Measurements from ENCODE around the gene ZBED6.
A peak's percentile ranks its signal among the peaks of the same experiment; 100 is the strongest.

Gene ZBED6

DNA sequence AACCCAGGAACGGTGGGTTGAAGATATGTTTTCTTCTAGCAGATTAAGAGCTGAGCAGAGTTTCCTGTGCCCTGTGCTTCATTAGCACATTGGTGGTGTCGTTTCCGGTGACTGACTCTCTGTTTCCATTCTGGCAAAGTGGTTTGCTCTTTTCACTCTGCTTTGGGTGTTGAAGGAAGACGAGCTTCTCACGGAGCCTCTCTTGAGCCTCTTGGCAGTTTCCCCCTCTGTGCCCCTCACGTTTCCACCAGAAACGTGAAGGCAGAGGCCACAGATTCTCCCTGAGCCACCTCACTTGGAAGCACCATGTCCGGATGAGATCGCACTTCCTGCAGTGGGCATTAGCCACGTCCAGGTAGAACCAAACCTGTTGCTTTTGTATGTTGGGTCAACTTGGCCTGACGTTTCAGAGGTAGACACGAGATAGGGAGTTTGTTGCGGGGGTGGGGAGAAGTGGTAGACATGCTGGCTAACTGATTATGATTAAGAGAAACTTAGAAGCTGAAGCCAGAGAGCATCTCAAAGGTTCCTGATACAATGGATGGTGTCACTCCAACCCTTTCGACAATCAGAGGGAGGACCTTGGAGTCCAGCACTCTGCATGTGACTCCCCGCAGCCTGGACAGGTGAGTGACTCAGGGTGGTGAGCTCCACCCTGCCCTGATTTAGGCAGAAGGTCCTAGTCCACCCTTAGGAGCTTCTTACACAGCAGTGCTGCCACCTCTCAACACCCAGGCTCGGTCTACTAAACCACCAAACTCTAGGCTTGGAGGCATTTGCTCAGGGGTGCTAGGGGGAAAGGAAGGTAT lies 30.2 kb upstream of the ZBED6 start, which contains the start of gene LAX1:
TSS of gene LAX1 (plus strand) at position 155 of the 809 bp plus-strand sequence. CDS start at position 538, 383 bp downstream.
- no peak within 1 kb of the TSS for H3K4me3 ChIP-seq (ENCODE audit: low read depth, low read length)
- no peak for DNase-seq (ENCODE audit: low read depth)
- TF ChIP-seq, protein P1, sequence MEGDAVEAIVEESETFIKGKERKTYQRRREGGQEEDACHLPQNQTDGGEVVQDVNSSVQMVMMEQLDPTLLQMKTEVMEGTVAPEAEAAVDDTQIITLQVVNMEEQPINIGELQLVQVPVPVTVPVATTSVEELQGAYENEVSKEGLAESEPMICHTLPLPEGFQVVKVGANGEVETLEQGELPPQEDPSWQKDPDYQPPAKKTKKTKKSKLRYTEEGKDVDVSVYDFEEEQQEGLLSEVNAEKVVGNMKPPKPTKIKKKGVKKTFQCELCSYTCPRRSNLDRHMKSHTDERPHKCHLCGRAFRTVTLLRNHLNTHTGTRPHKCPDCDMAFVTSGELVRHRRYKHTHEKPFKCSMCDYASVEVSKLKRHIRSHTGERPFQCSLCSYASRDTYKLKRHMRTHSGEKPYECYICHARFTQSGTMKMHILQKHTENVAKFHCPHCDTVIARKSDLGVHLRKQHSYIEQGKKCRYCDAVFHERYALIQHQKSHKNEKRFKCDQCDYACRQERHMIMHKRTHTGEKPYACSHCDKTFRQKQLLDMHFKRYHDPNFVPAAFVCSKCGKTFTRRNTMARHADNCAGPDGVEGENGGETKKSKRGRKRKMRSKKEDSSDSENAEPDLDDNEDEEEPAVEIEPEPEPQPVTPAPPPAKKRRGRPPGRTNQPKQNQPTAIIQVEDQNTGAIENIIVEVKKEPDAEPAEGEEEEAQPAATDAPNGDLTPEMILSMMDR (IDR thresholded peaks at IDR 0.05; ENCODE audit: low read depth, low read length): no peak
- TF ChIP-seq POLR2A (IDR thresholded peaks at IDR 0.05; ENCODE audit: extremely low read depth, insufficient read length) (no peak), MYC (IDR thresholded peaks at IDR 0.05; ENCODE audit: low read depth, low read length) (no peak)
- TF ChIP-seq, protein P2, sequence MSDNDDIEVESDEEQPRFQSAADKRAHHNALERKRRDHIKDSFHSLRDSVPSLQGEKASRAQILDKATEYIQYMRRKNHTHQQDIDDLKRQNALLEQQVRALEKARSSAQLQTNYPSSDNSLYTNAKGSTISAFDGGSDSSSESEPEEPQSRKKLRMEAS (IDR thresholded peaks at IDR 0.05; ENCODE audit: low read depth, low read length): no peak

DNA sequence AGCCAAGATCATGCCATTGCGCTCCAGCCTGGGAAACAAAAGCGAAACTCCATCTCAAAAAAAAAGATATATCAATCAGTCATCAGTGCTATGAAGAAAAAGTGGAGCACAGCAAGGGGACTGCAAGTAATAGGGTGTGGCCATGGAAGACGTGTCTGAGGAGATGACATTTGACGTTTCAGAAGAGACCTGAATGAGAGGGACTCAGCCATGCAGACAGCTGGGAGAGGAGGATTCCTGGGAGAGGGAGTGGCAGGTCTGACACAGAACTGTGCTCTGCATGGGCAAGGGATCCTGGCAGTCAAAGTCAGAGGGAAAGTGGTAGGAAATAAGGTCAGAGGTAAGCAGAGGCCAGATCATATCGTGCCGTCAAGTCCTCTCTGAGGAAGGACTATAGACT lies 27.2 kb upstream of the ZBED6 start:
- no peak overlapping the region for H3K4me3 ChIP-seq (ENCODE audit: low read depth, low read length)
- TF ChIP-seq, protein P1 (IDR thresholded peaks at IDR 0.05; ENCODE audit: low read depth, low read length): no peak
- no peak for TF ChIP-seq MYC (IDR thresholded peaks at IDR 0.05; ENCODE audit: low read depth, low read length)

DNA sequence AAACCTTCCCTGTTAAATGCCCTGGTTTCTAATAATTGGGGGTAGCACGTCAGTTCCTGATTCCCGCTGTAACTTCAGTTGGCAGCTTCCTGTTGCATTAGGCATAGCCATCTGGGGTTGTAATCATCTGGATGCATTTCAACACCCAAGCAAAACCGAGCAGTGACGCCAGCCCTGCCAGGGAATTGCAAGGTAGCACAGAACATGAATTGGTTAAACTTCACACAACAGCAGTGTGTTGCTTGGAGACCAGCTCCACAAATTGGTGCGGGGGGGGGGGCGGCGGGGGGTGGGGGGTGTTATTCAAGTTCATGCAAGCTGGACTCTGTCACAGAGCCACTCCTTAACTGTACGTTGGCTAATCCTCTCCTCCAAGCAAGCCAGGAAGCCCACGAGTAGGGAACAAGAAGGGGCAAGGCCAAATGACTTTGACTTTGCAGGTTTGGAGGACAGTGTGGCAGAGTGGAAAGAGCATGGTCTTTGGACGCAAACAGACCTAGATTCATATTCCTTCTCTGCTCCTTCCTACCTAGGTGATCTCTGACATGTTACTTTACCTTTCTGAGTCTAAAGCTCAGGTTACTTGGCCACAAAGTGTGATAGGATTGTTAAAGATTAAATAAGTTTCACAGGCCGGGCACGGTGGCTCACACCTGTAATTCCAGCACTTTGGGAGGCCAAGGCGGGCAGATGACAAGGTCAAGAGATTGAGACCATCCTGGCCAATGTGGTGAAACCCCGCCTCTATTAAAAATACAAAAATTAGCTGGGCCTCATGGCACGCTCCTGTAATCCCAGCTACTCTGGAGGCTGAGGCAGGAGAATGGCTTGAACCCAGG lies 25.7 kb upstream of the ZBED6 start:
- peak; percentile 95 for DNase-seq (ENCODE audit: low read depth)
- TF ChIP-seq, protein P2 (IDR thresholded peaks at IDR 0.05; ENCODE audit: low read depth, low read length): no peak
- peak; percentile 19; the same call in 1 of the 2 replicates for TF ChIP-seq MYC (IDR thresholded peaks at IDR 0.05; ENCODE audit: low read depth, low read length)
- no peak overlapping the region for H3K4me3 ChIP-seq (ENCODE audit: low read depth, low read length)

More for the DNA sequence above, 27.2 kb upstream of the ZBED6 start:
- no peak for DNase-seq (ENCODE audit: low read depth)

DNA sequence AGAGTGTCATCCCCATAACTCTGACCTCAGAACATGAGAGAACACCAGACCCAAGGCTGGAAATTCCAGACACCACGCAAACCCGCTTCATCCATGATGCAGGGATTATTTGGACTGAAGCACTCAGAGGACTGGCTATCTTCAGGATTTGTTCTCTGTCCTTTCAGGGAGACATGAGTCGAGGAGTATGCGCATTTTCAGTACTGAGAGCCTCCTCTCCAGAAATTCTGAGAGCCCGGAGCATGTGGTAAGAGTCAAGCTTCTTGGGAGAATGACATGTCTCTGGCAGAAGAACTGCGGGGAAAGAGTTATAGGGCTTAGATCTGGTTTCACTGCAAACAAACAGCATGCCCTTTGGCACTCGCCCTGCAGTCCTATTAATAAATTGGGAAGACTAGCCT lies 23.5 kb upstream of the ZBED6 start:
- TF ChIP-seq POLR2A (IDR thresholded peaks at IDR 0.05; ENCODE audit: extremely low read depth, insufficient read length): no peak
- TF ChIP-seq, protein P2 (IDR thresholded peaks at IDR 0.05; ENCODE audit: low read depth, low read length): no peak
- TF ChIP-seq MYC (IDR thresholded peaks at IDR 0.05; ENCODE audit: low read depth, low read length): no peak
- TF ChIP-seq, protein P1 (IDR thresholded peaks at IDR 0.05; ENCODE audit: low read depth, low read length): no peak
- no peak overlapping the region for H3K4me3 ChIP-seq (ENCODE audit: low read depth, low read length)
- no peak for DNase-seq (ENCODE audit: low read depth)

DNA sequence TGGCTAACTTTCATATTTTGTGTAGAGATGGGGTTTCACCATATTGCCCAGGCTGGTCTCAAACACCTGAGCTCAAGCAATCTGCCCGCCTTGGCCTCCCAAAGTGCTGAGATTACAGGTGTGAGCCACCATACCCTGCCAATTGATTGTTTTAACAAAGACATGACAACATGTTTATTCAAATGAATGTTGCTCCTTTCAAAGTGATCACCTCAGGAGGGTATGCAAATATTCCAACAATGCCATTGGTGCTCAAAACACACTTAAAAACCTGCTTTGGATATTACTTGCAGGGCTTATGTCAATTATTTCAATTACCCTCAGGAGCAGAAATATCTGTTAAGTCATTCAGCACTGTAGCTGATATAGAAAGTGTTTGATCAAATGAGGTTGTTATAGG lies 22.6 kb upstream of the ZBED6 start:
- TF ChIP-seq MYC (IDR thresholded peaks at IDR 0.05; ENCODE audit: low read depth, low read length) (no peak), POLR2A (IDR thresholded peaks at IDR 0.05; ENCODE audit: extremely low read depth, insufficient read length) (no peak)
- TF ChIP-seq, protein P2 (IDR thresholded peaks at IDR 0.05; ENCODE audit: low read depth, low read length): no peak
- TF ChIP-seq, protein P1 (IDR thresholded peaks at IDR 0.05; ENCODE audit: low read depth, low read length): no peak
- no peak overlapping the region for H3K4me3 ChIP-seq (ENCODE audit: low read depth, low read length)
- DNase-seq (ENCODE audit: low read depth): no peak

DNA sequence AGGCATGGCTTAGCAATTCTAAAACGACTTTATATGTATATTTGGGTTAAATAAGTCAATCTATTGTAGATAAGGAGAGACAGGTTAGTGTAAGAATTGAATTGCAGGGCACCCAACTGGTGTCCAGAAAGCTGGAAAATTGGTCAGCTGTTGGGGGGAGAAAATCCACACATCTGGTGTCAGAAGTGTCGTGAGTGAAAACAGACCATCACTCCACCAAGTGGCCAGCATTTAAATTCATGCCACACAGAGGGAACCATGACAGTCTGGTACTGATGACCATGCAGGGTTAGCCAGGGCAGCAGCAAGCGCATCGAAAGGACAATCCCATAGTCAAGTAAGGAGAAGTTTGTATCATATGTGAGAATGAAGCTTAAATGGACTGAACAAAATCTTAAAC lies 18.8 kb upstream of the ZBED6 start:
- DNase-seq (ENCODE audit: low read depth): peak; percentile 27
- TF ChIP-seq, protein P2 (IDR thresholded peaks at IDR 0.05; ENCODE audit: low read depth, low read length): no peak
- TF ChIP-seq POLR2A (IDR thresholded peaks at IDR 0.05; ENCODE audit: extremely low read depth, insufficient read length) (no peak), MYC (IDR thresholded peaks at IDR 0.05; ENCODE audit: low read depth, low read length) (no peak)
- TF ChIP-seq, protein P1 (IDR thresholded peaks at IDR 0.05; ENCODE audit: low read depth, low read length): peak; percentile 1
- H3K4me3 ChIP-seq (ENCODE audit: low read depth, low read length): no peak overlapping the region
